GM18511 (cell line): ENCODE measurements around the gene PFDN4.

Experiments
- ATAC-seq: cut with Tn5 transposase; IDR thresholded peaks from one replicate; pipeline ENCODE4 v1.9.1; 2021; ENCODE audit warnings: mild to moderate bottlenecking, moderate library complexity; ENCODE audit not compliant: unreplicated experiment

Gene PFDN4, protein sequence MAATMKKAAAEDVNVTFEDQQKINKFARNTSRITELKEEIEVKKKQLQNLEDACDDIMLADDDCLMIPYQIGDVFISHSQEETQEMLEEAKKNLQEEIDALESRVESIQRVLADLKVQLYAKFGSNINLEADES

DNA sequence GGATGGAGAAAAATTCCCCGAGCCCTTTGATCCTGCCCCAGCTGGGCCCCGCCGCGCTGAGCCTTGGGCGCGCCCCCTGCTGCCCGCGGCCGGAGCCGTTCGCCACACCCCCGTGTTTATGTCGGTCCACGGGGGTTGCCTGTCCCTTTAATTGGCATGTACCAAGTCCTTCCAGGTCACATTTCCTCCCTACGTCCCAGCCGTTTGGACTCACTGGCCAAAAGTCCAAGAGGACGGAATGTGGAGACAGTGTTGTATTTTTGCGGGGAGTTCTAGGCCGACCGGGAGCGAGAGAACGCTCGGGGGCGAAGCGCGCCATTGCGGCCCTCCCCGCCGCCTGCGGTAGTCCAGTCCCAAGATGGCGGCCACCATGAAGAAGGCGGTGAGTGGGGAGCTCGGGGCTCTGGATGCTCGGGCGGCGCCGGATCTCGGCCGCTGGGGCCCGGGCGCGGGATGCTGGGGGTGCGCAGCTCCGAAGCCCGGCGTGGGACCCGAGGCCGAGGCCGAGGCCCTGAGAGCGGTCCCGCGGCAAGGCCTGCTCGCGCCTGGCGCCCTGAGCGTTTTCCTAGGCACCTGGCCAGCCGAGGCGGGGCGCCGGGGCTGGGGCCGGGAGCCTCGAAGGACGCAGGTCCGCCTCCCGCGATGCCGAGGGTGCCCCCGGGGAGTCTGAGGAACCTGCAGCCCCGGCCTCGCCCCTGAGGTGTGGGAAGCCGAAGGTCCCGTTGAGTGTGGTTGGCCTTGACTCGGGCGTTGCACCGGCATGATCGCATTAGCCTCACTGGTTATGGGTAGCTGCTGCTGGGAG is at the start of gene PFDN4:
Gene PFDN4, plus strand, starts transcription at position 345 of the 805 bp plus-strand sequence. Its CDS starts 14 bp downstream, at position 359.
- ATAC-seq: peak; percentile 95

DNA sequence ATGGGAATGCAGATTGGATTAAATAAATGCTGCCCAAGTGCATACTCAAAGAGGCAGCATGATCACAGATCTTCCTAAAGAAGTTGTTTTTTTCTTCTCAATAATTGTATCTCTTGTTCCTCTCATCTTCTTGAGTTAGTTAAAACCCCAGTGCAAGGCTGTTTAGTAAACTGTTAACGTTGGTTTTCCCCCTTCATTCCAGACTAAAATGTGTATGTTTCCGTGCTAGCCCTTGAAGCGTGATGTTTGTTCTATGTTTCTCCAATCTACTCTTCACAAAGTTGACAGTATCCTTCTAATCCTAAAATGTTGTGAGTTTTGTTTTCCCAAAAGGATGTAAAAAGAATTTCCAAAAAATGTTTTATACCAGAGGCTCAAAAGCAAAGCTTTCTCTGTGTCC is 49.7 kb upstream of the PFDN4 start:
- no peak for ATAC-seq

DNA sequence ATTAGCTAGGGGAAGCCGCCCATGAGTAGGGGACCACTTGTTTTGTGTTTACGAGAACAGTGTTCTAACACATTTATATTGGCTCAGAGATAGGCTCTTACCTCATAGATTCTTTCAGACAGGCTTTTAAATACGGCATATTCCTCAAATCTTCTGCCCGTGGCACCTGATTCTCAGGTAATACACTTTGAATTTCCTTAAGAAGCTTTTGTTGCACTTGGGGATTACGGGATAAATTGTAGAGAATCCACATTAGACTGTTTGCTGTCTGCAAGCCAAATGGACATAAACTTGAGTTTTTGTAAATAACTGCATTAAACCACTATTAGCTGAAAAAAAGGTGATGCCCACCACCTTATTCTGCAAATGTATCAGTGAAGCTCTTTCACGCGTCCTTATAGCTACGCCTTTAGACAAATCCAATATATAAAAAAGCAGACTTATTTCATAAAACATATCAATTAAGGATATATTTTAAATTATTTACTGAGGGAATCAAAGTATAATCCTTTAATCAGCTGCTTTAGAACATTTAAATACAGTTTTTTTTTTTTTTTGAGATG is 49.0 kb upstream of the PFDN4 start:
- ATAC-seq: no peak

DNA sequence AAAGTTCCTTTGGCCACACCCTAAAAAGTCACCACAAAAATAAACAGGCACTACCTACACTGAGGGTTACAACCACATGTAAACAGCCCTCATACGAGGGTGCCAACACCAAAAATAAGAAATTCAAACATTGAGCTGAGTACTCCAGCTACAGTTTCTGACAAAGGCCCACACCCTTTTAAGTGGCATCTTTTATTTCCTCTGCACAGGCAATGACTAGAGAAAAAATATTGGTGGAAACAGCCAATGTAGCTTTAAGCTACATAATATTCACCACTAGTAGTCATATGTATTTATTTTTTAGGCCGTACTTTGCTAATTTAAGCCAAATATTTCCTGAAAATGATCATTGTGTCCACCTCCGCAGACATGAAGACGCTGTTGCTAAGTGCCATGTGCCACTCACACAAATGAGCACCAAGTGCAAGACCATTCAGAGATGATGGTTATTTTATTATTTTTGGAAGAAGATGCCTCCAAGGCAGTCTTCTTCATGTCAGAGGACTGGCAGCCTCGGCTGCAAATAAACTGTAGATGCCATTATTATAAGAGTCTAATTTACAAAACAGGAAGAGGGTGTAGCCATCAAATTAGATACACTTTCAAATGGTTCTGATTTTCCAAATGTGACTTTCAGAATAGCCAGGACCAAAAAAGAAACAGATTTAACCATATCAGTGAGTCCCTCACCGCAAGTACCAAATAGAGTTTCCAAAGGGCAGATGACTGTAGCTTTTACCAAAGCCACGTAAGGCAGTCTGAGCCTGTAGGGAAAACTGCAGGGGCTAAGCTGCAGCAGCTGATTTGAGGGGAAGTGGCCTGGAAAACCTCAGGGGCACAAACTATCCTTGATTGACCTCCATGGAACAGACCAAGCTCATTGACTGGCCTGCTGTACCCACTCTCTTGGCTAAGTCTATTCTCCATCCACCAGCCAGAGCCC is 47.6 kb upstream of the PFDN4 start:
- no peak for ATAC-seq

DNA sequence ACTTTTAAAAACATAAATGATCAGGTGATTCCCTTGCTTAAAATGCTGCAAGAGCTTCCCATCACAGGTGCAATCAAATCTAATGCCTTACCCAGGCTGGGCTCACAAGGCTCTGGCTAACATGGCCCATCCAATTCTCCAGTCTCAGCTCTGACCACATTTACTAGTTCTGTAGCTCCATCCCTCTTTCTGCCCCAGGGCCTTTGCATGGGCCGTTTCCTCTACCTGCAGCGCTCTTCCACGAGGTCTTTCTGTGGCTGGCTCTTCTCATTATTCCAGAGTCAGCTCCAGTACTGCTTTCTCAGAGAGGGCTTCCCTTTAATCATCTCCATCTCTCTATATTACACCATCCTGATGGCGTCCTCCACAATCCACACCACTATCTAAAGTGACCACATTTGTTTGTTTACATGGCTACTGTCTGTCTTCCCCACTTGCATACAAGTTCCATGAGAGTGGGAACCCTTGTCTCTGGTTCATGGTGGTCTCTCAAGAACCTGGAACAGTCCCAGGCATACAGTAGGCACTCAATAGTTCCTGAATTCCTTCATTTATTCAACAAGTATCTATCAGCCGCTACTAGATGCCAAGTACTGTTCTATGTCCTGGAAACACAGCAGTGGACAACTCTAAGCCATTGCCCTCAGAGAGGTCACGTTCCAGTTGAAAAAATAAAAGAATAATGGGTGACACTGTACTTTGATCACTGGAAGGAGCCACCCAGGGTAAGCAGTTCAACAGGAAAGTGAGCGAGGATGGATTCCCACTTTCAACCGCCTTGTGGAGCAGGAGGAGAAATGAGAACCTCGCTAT is 46.7 kb upstream of the PFDN4 start:
- no peak for ATAC-seq

DNA sequence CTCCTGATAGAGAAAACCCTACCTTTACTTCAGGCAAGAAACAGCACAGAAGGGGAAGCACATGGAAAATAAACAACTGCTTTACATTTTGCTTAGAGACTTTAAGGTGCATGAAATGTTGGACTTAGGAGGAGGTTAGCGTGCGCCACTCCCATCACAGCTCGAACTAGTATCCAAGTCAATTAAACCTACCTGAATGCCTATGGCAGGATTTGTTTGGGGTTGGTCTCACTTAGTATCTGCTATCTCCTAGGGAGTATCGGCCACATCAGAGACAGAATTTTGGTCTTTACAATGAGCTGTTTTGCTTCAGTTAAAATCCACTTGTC is 46.1 kb upstream of the PFDN4 start:
- no peak for ATAC-seq

DNA sequence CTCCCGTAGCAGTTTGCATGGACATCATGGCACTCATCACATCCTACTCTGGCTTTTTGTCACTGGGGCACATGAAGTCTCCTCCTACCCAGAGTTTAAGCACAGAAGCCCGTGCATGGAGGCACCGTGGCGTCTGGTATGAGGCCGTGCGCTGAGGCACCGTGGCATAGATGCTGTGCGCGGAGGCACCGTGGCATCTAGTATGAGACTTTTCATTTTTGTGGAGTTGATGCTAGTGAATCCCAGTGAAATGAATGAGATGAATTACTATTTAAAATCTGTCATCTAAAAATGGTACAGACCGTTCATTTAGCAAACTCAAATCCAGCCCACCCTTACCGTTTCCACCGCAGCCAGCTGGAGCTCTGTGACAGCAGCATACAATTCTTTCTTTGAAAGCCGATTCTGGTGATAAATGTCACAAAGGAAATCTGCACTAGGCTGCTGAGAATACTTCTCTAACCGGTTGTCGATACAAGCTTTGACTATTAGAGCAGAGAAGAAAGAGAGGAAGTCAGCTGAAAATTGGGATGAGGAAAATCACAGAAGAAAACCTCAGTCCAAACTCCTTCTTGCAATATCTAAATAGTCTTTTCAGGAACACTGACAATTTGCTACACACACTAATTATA is 45.4 kb upstream of the PFDN4 start:
- ATAC-seq: no peak

DNA sequence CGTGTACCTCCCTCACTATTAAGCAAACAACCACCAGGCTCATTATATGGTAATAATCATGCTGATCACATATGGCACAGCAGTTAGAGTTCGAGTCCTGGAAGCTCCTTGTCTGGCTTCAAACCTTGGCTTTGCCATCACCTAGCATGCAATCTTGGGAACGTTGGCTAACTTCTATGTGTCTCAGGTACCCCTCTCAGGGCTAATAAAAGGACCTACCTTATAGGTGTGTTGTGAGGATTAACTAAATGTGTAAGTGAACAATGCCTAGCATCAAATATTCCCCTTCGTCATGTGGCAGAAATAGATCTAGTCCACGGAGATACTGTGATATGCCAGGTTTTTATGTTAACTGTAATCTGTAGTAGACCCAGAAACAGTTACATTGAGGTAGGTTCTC is 44.5 kb upstream of the PFDN4 start:
- ATAC-seq: no peak

DNA sequence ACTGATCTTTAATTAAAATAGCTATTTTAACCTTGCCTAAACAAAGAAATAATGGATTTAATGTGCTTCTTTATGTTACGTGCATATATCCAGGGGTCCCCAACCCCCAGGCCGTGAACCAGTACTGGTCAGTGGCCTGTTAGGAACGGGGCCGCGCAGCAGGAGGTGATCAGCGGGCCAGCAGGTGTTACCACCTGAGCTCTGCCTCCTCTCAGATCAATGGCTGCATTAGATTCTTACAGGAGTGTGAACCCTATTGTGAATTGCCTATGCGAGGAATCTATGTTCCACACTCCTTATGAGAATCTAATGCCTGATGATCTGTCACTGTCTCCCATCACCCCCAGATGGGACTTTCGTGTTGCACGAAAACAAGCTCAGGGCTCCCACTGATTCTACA is 42.9 kb upstream of the PFDN4 start:
- no peak for ATAC-seq

DNA sequence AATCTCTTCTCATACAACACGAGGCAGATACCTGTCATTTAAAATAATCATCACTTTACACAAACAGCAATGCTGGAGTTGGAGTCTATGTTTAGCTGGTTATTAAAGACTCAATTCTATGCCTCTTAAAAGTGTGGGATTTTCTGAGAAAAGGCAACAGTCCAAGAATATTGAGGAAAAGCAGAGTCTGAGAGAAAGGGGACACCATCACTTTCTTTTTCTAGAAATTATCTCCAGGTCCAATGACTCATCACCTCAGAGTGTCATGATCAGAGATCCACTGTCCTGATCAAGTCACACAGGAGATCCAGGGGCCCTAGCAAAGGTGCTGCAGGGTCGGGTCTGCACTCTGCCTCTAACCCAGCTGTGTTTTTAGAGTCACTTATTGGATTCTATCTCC is 42.1 kb upstream of the PFDN4 start:
- ATAC-seq: no peak

DNA sequence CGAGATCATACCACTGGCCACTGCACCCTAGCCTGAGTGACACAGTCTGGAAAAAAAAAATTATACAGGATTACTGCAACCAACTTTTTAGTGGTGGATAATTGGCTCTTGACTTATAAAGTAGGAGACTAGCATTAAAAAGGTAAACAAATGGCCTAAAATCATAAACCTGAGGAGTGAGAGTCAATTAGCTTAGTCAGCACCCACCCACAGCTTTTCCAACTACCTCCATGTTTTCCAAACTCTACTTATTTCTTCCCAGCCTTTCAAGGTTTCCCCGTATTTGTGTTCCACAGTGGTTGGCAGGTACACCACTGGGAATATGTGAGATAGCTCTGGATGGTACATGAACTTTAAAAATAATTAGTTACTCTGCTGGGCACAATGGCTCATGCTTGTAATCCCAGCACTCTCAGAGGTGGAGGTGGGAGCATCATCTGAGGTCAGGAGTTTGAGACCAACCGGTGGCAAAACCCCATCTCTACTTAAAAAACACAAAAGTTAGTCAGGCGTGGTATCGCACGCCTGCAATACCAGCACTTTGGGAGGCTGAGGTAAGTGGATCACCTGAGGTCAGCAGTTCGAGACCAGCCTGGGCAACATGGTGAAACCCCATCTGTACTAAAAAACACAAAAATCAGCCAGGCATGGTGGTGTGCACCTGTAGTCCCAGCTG is 40.8 kb upstream of the PFDN4 start:
- ATAC-seq: no peak

DNA sequence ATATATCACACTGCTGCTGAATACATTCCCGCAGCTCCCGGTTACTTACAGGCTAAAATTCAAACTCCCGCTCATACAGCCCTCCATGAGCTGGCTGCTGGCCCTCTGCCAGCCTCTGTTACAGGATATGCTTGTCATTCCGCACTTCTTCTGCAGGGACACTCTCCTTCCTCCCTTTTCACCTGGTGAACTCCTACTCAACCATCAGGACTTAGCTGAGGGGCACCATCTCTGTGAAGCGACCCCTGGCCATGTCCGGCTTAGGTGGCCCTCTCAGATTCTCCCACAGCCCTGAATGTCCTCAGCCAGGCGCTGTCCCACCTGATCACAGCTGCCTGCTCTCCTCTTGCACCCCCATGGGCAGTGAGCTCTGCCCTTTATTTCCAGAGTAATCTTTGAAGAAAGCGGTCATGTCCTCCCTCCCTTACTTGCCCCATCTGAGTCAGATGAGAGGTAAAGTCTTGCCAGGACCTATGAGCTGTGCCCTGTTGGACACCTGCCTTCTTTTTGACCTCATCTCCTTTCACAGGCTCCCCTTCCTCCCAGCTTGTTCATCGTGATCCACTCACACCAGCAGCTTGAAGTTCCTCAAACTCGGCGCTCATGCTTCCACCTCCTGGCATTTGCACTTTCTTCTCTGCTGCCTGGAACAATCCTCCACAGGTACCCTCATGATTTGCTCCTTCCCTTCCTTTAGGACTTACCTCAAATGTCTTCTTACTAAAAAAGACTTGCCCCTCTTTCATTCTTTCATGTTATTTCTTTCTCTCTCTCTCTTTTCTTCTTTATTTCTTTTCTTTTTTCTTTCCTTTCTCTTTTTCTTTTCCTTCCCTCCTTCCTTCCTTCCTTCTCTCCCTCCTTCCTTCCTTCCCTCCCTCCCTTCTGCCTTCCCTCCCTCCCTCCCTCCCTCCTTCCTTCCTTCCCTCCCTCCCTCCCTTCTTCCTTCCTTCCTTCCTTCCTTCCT is 39.7 kb upstream of the PFDN4 start:
- no peak for ATAC-seq

DNA sequence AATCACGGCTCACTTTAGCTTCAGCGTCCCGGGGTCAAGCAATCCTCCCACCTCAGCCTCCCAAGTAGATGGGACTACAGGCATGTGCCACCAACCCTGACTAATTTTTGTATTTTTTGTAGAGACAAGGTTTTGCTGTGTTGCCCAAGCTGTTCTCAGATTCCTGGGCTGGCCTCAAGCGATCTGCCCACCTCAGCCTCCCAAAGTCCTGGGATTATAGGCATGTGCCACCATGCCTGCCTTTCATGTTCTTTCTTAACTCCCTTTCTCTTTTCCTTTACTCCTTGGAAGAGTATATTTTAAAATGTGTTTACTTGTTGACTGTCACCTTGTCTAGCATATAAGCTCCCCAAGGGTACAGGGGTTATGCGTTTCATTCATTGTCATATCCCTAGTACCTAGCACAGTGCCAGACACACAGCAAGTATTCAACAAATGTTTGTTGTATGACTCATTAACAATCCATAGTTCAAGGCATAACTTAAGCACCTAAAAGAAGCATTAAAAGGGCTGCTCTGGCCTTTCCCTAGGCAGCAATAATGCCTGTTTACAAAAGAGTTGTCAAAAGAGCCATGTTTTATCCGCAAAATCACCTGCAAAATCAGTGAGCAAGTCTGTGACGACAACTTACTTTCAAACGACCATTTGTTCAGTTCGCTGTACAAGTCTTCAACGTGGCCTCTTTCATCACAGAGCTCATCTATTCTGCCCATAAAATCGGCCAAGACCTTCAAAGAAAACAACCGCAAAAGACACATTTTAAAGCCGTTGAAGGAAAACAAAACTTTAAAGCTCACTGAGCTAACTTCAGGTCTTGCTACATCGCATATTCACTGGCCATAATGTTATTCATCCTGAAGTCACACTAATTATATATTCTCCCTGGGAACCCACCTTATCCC is 38.7 kb upstream of the PFDN4 start:
- ATAC-seq: no peak

DNA sequence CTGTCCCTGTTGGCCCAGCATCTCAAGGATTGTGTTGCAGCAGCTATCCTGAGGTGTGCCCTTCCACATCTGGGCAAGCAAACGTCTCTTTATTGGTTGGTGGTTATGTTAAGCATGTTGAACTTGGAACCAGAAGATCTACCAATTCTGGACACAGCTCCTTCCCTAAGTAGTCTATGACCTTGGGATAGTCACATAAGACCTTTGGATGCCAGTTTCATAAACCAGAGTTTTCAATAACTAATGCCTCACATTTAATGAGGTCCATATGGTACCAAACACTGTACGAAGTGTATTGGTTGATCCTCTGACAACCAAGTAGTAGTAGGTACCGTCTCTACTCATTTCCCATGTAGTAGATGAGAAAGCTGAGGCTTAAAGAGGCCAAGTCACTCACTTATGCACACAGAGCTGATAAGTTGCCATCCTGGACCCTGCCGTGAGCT is 37.8 kb upstream of the PFDN4 start:
- ATAC-seq: no peak

DNA sequence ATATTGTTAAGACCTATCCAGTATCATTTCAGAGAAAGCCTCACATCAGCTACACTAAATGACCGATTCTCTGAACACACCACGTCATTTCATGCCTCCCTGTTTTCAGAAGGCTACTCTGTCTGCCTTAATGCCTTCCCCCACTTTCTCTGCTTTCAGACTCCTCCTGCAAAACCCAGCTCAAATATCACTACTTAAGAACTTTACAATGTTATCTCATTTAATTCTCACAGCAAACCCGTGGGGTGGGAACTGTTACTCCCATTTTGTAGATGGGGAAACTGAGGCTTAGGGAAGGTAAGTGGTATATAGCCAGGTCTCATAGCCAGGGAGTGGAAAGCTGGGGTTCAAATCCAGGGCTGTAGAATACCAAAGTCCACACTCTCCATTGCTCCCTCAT is 36.9 kb upstream of the PFDN4 start:
- no peak for ATAC-seq

DNA sequence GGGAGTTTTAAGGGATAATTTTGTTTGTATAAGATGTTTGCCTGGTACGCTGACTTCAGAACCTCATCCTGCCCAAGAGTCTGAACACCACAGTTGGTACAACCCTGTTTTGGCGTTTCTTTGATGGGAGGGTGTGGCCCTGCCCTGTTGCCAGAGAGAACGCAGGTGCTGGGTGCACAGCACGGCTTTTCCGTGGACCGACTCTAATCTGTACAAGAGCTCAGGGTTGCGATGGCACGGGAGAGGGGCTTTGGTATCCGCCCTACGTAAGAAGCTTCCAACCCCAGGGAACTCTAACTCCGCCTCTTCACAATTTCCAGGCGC is 35.4 kb upstream of the PFDN4 start:
- ATAC-seq: no peak

DNA sequence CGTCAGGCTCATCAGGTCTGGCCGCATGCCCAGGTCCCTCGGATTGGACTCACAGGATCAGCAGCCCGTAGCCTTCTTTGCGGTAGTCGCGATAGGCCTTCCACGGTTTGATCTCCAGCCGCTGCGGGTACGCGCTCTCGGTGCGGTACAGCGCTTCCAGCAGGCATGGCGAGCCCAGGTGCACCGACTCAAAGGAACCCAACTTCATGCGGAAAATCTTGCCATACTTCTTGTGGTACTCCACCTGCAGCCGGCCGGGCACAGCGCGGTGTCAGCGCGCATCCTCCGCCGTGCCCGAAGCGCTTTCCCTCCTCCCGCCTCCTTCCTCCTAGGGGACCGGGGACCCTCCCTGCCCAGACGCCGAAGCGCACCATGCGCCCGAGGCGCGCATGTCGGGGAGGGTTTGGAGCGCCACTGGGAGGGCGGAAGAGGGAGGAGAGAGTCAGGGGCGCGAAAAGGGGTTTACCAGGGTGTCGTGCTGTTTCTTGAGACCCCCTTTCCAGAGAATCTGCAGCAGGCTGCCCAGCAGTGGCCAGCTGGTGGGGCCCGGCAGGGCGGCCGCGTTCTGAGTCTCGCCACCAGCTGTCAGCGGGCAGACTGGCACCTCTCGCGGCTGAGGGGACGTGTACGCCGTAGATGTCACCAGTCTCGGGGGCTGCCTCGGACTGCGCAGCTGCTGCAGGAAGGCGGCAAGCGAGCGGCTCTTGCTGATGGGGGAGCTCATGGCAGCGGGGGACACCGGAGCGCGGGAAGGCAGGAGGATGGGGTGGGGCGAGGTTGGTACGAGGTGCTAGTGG is 34.8 kb upstream of the PFDN4 start:
- ATAC-seq: peak; percentile 38
